Measurements from ENCODE around the gene ACOXL.

Gene ACOXL

DNA sequence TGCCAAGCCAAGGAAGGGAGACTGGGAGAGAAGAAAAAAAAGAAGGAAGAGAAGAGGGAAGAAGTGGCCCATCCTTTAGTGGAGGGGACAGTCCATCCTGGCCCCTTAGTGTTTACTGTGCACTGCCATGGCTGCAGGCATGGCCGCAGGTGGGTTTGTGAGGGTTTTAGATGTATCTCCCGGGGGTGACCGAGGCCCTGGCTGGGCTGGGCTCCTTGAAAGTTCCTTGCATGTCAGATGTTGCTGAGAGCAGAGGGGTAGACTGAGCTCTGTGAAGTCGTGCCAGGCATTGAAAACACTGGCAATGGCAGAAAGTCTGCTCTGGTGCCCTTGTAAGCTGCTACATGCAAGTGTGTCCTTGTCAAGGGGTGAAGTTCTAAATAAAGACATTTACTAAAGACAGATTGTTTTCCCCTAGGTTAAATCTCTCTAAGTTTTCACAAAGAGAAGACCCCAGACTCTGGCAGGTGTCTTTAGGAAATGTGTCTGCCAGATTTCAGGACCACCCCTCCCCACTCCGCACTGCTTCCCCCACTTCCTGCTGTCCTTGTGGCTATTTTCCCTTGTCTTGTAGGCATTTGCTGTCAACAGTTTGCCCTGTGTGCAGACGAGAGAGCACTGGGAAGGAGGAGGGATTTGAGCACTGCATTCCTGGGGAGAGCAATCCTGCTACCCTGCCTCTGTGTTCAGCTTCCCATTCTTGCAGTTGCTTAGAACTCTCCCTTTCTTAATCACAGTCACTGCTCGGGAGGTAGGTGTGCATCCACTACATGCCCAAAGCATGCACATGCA, 68.4 kb downstream of the ACOXL start:
- no peak overlapping the region for H3K9ac ChIP-seq (ENCODE audit: low read length)
- no peaks in the 10 kb centered on the region for H3K27me3 ChIP-seq (ENCODE audit: low read length)
- no peak overlapping the region for H3K4me3 ChIP-seq (ENCODE audit: insufficient read depth, low read length, poor library complexity, severe bottlenecking)
- H2AFZ ChIP-seq (ENCODE audit: low read depth, low read length, severe bottlenecking) = no peak overlapping the region
- H3K36me3 ChIP-seq (ENCODE audit: low read length) = no peaks in the 10 kb centered on the region
- no peak overlapping the region for H3K27ac ChIP-seq (ENCODE audit: low read depth, low read length)
- H4K20me1 ChIP-seq (ENCODE audit: low read depth, low read length) = no peaks in the 10 kb centered on the region
- H3K4me2 ChIP-seq (ENCODE audit: low read depth, low read length, poor library complexity, severe bottlenecking) = no peak overlapping the region
- TF ChIP-seq EZH2phosphoT487 (conservative IDR thresholded peaks at IDR 0.05; ENCODE audit: low read length) = no peak
- TF ChIP-seq, protein P1, sequence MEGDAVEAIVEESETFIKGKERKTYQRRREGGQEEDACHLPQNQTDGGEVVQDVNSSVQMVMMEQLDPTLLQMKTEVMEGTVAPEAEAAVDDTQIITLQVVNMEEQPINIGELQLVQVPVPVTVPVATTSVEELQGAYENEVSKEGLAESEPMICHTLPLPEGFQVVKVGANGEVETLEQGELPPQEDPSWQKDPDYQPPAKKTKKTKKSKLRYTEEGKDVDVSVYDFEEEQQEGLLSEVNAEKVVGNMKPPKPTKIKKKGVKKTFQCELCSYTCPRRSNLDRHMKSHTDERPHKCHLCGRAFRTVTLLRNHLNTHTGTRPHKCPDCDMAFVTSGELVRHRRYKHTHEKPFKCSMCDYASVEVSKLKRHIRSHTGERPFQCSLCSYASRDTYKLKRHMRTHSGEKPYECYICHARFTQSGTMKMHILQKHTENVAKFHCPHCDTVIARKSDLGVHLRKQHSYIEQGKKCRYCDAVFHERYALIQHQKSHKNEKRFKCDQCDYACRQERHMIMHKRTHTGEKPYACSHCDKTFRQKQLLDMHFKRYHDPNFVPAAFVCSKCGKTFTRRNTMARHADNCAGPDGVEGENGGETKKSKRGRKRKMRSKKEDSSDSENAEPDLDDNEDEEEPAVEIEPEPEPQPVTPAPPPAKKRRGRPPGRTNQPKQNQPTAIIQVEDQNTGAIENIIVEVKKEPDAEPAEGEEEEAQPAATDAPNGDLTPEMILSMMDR (IDR thresholded peaks at IDR 0.05; ENCODE audit: insufficient read depth, low read length, poor library complexity, severe bottlenecking) = no peak
- H3K79me2 ChIP-seq (ENCODE audit: insufficient read depth, low read length) = no peaks in the 10 kb centered on the region
- H3F3A ChIP-seq (ENCODE audit: insufficient read depth) = no peaks in the 10 kb centered on the region
- no peaks in the 10 kb centered on the region for H3K9me2 ChIP-seq (replicated peaks; ENCODE audit: insufficient read depth, low read length)
- H3K9me3 ChIP-seq (ENCODE audit: insufficient read depth, low read length) = no peaks in the 10 kb centered on the region

GRCh38 chr2:110802208-110802932, 70.0 kb downstream of the ACOXL start:
- no peaks in the 10 kb centered on the region for H3K9me2 ChIP-seq (replicated peaks; ENCODE audit: insufficient read depth, low read length)
- no peak overlapping the region for H2AFZ ChIP-seq (ENCODE audit: low read depth, low read length, severe bottlenecking)
- no peak overlapping the region for H3K9ac ChIP-seq (ENCODE audit: low read length)
- no peak overlapping the region for H3K4me2 ChIP-seq (ENCODE audit: low read depth, low read length, poor library complexity, severe bottlenecking)
- H3K4me3 ChIP-seq (ENCODE audit: insufficient read depth, low read length, poor library complexity, severe bottlenecking) = no peak overlapping the region
- no peaks in the 10 kb centered on the region for H4K20me1 ChIP-seq (ENCODE audit: low read depth, low read length)
- no peaks in the 10 kb centered on the region for H3K79me2 ChIP-seq (ENCODE audit: insufficient read depth, low read length)
- TF ChIP-seq EZH2phosphoT487 (conservative IDR thresholded peaks at IDR 0.05; ENCODE audit: low read length) = no peak
- TF ChIP-seq, protein P1 (IDR thresholded peaks at IDR 0.05; ENCODE audit: insufficient read depth, low read length, poor library complexity, severe bottlenecking) = no peak
- no peaks in the 10 kb centered on the region for H3K27me3 ChIP-seq (ENCODE audit: low read length)
- H3K27ac ChIP-seq (ENCODE audit: low read depth, low read length) = no peak overlapping the region
- no peaks in the 10 kb centered on the region for H3F3A ChIP-seq (ENCODE audit: insufficient read depth)
- no peaks in the 10 kb centered on the region for H3K36me3 ChIP-seq (ENCODE audit: low read length)
- H3K9me3 ChIP-seq (ENCODE audit: insufficient read depth, low read length) = no peaks in the 10 kb centered on the region

GRCh38 chr2:110804433-110804832, 72.1 kb downstream of the ACOXL start:
- no peak overlapping the region for H3K27ac ChIP-seq (ENCODE audit: low read depth, low read length)
- no peaks in the 10 kb centered on the region for H3K9me2 ChIP-seq (replicated peaks; ENCODE audit: insufficient read depth, low read length)
- TF ChIP-seq, protein P1 (IDR thresholded peaks at IDR 0.05; ENCODE audit: insufficient read depth, low read length, poor library complexity, severe bottlenecking) = no peak
- TF ChIP-seq EZH2phosphoT487 (conservative IDR thresholded peaks at IDR 0.05; ENCODE audit: low read length) = no peak
- H3K4me2 ChIP-seq (ENCODE audit: low read depth, low read length, poor library complexity, severe bottlenecking) = no peak overlapping the region
- no peak overlapping the region for H3K4me3 ChIP-seq (ENCODE audit: insufficient read depth, low read length, poor library complexity, severe bottlenecking)
- no peaks in the 10 kb centered on the region for H3K27me3 ChIP-seq (ENCODE audit: low read length)
- H2AFZ ChIP-seq (ENCODE audit: low read depth, low read length, severe bottlenecking) = no peak overlapping the region
- H3K9ac ChIP-seq (ENCODE audit: low read length) = no peak overlapping the region
- no peaks in the 10 kb centered on the region for H3K79me2 ChIP-seq (ENCODE audit: insufficient read depth, low read length)
- no peaks in the 10 kb centered on the region for H3K36me3 ChIP-seq (ENCODE audit: low read length)
- H3K9me3 ChIP-seq (ENCODE audit: insufficient read depth, low read length) = no peaks in the 10 kb centered on the region
- H3F3A ChIP-seq (ENCODE audit: insufficient read depth) = no peaks in the 10 kb centered on the region
- H4K20me1 ChIP-seq (ENCODE audit: low read depth, low read length) = no peaks in the 10 kb centered on the region
